Type B pancreatic cell (in vitro differentiated cells): ENCODE measurements around the gene GABRR3. TPM values are rescaled to one million over a fixed set of nuclear protein-coding genes. Genes with fewer than 3 reads are reported as not detected.

ENCODE experiments used
- DNase-seq: peaks from one replicate; pipeline ENCODE4 v3.0.0; 2021; ENCODE audit warnings: mixed read lengths; ENCODE audit not compliant: unreplicated experiment; ENCODE audit errors: extremely low spot score
- H3K27ac Mint-ChIP-seq: 2 replicates; pipeline ENCODE4 v1.8.0; 2021; ENCODE audit warnings: mild to moderate bottlenecking, mixed read lengths
- H3K27me3 Mint-ChIP-seq: 2 replicates; pipeline ENCODE4 v1.8.0; 2021; ENCODE audit warnings: mixed read lengths
- H3K36me3 Mint-ChIP-seq: 2 replicates; pipeline ENCODE4 v1.8.0; 2021; ENCODE audit warnings: mixed read lengths
- H3K4me1 Mint-ChIP-seq: one replicate; pipeline ENCODE4 v1.8.0; 2021; ENCODE audit warnings: mixed read lengths; ENCODE audit not compliant: unreplicated experiment
- H3K4me3 Mint-ChIP-seq: 2 replicates; pipeline ENCODE4 v1.8.0; 2021; ENCODE audit warnings: mild to moderate bottlenecking, mixed read lengths
- H3K9me3 Mint-ChIP-seq: 2 replicates; pipeline ENCODE4 v1.8.0; 2021; ENCODE audit warnings: mixed read lengths
- CTCF ChIP-seq: fragments of 200-600 bp; sonication (generic); conservative IDR thresholded peaks from 2 replicates; pipeline ENCODE4 v1.5.0; 2021; ENCODE audit warnings: antibody characterized with exemption, mild to moderate bottlenecking
- long read RNA-seq: library from polyadenylated mRNA; unstranded; transcript quantifications from one replicate; pipeline ENCODE4 v2.0.0, GENCODE V29; 2020
- total RNA-seq: library from RNA; stranded (reverse); gene quantifications from 2 replicates; pipeline ENCODE4 v1.2.1, GENCODE V29; 2021; ENCODE audit warnings: low replicate concordance

Gene GABRR3
- total RNA-seq: not detected in 2 replicates
- long read RNA-seq: 0 reads

DNA sequence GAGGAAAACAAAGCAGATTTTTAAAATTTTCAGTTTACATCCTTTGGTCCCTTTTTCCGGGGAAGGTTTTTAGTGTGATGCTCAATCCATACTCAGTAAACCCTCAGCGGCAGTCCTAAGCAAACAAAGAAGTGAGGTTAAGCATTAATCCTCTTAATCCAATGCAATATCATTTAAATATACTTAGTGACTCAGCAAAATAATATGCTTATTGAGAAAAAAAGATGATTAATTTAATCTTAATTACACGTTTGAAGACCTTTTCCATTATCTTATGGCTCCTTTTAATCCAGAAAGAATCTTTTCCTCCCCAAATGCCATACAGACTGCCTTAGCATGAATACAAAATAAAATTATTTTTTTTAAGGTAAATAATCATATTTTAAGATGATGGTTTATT lies at the start of gene GABRR3:
GABRR3 (minus strand) TSS at position 108 of the 400 bp plus-strand sequence. CDS start 328 bp downstream, outside the sequence.
- peaks cover 18% of the 10 kb centered on the region for H3K27me3 Mint-ChIP-seq
- H3K36me3 Mint-ChIP-seq: no peaks in the 10 kb centered on the region

GRCh38 chr3:98073486-98073885 lies 38.4 kb upstream of the GABRR3 start:
- Mint-ChIP-seq H3K36me3 (no peaks in the 10 kb centered on the region), H3K27me3 (no peaks in the 10 kb centered on the region), H3K27ac (no peak overlapping the region), H3K4me1 (no peaks in the 10 kb centered on the region), H3K4me3 (no peak overlapping the region), H3K9me3 (no peaks in the 10 kb centered on the region)
- TF ChIP-seq CTCF: no peak
- DNase-seq: no peak

More for the DNA sequence above, at the start of gene GABRR3:
- Mint-ChIP-seq H3K4me3 (no peak within 1 kb of the TSS), H3K9me3 (no peaks in the 10 kb centered on the region), H3K27ac (no peak within 1 kb of the TSS), H3K4me1 (no peaks in the 10 kb centered on the region)
- no peak for DNase-seq
- no peak for TF ChIP-seq CTCF

DNA sequence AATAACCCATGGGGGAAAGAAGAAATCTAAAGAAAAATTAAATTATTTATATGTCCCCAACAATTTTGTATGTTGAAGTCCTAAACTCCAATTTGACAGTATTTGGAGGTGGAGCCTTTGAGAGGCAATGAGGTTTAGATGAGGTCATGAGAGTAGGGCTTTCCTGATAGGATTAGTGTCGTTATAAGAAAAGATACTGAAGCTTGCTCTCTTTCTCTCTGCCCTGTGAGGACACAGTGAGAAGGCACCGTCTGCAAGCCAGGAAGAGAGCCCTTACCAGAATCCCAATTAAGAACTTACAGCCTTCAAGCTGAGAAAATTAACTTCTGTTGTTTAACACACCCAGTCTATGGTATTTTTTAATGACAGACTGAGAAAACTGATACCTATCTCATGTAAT lies 35.7 kb upstream of the GABRR3 start:
- no peak overlapping the region for H3K27ac Mint-ChIP-seq

GRCh38 chr3:98068824-98069223 lies 33.7 kb upstream of the GABRR3 start:
- peak; percentile 46 for TF ChIP-seq CTCF
- Mint-ChIP-seq H3K4me3 (no peak overlapping the region), H3K27ac (no peak overlapping the region), H3K36me3 (no peaks in the 10 kb centered on the region), H3K27me3 (no peaks in the 10 kb centered on the region), H3K9me3 (no peaks in the 10 kb centered on the region), H3K4me1 (no peaks in the 10 kb centered on the region)
- no peak for DNase-seq

More for the DNA sequence above, 35.7 kb upstream of the GABRR3 start:
- H3K27me3 Mint-ChIP-seq: no peaks in the 10 kb centered on the region
- H3K4me1 Mint-ChIP-seq: no peaks in the 10 kb centered on the region
- DNase-seq: no peak
- no peak for TF ChIP-seq CTCF
- H3K4me3 Mint-ChIP-seq: no peak overlapping the region
- H3K36me3 Mint-ChIP-seq: no peaks in the 10 kb centered on the region
- H3K9me3 Mint-ChIP-seq: no peaks in the 10 kb centered on the region

DNA sequence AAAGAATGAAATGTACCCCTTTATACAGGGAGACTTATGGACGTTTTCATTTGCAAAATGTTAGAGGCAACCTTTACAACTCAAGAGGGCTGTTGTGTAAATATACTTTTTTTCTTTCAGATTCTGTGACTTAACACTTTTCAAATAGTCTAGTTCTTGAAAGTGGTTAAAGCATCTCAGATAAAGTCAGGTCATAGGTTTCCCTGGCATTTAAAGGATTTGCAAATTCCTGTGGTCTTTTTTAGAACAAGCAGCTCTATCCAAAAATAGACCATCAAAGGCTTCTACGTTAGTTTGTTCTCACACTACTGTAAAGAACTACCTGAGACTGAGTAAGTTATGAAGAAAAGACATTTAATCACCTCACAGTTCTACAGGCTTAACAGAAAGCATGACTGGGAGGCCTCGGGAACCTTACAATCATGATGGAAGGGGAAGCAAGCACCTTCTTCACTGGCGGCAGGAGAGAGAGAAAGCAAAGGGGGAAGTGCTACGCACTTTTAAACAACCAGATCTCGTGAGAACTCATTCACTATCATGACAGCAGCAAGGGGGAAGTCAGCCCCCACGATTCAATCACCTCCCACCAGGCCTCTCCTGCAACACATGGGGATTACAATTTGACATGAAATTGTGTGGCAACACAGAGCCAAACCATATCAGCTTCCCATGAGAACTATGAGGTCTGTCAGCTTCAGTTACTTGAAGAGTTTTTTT lies 23.3 kb upstream of the GABRR3 start:
- no peaks in the 10 kb centered on the region for H3K36me3 Mint-ChIP-seq
- no peak overlapping the region for H3K27ac Mint-ChIP-seq
- H3K27me3 Mint-ChIP-seq: no peaks in the 10 kb centered on the region
- no peaks in the 10 kb centered on the region for H3K9me3 Mint-ChIP-seq
- H3K4me1 Mint-ChIP-seq: no peaks in the 10 kb centered on the region
- no peak for TF ChIP-seq CTCF
- H3K4me3 Mint-ChIP-seq: no peak overlapping the region
- no peak for DNase-seq
